Measurements from ENCODE around the gene PCDHA5.
"Not testable (repeated sequence)": the region's sequence is repeated elsewhere in the genome, so short reads cannot be mapped to it uniquely, and the experiment has no call there.

Gene PCDHA5

DNA sequence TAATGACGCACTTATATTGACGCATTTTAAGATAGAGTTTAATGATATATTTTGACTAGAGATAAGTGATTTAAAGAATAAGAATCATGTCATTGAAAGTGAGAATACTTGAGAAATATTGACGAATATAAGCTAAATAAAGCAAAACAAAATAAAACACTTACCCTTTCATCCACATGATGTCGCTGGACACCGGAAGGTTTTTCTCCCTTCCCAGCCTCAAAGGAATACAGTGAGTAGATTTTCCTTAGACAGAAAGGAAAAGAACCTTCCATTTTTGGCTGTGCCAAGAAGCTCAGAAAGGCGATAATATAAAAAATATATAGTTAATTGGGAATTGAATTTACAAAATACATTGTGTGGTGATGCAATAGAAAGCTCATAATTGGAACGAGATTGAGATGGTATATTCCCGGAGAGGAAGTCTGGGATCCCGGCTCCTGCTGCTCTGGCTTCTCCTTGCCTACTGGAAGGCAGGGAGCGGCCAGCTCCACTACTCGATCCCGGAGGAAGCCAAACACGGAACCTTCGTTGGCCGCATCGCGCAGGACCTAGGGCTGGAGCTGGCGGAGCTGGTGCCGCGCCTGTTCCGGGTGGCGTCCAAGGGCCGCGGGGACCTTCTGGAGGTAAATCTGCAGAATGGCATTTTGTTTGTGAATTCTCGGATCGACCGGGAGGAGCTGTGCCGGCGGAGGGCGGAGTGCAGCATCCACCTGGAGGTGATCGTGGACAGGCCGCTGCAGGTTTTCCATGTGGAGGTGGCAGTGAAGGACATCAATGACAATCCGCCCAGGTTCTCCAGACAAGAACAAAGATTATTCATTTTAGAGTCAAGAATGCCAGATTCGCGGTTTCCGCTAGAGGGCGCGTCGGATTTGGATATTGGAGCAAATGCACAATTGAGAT lies at the start of gene PCDHA5:
Gene PCDHA5 (plus strand): TSS at position 239 of the 906 bp plus-strand sequence.
- no peak for DNase-seq

DNA sequence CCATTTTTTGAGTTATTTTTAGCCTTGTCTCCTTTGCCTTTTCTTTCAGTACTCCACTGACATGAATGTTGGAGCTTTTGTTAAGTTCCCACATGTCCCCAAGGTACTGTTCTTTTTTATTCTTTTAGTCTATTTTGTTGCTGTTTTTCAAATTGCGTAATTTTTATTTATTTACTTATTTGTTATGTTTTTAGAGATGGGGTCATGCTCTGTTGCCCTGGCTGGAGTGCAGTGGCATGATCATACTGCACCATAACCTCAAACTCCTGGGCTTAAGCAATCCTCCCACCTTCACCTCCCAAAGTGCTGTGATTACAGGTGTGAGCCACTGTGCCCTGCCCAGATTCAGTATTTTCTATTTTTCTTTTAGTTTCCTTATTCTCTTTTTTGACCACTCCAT lies 40.9 kb upstream of the PCDHA5 start:
- no peak for DNase-seq

DNA sequence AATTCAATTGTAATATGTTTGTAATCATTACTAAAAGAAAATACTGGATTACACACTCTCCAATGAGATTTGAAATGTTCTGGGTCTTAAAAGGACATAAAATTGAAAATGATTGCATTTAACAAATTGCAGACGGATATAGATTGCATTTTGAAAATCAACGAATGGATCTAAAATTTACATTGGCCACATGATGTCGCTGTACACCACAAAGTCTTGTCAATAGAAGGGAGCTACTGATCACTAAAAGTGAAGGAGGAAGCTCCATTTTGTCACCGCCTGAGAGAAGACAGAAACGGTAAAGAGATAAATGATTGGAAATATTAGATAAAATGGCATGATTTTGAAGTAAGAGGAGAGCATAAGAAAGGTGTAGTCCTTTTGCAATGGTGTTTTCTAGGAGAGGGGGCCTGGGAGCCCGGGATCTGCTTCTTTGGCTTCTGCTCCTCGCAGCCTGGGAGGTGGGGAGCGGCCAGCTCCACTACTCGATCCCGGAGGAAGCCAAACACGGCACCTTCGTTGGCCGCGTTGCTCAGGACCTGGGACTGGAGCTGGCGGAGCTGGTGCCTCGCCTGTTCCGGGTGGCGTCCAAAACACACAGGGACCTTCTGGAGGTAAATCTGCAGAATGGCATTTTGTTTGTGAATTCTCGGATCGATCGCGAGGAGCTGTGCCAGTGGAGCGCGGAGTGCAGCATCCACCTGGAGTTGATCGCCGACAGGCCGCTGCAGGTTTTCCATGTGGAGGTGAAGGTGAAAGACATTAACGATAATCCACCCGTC lies 35.3 kb upstream of the PCDHA5 start, which contains the start of gene PCDHA1:
Gene PCDHA1 (plus strand): TSS at position 236 of the 782 bp plus-strand sequence.
- no peak for DNase-seq

DNA sequence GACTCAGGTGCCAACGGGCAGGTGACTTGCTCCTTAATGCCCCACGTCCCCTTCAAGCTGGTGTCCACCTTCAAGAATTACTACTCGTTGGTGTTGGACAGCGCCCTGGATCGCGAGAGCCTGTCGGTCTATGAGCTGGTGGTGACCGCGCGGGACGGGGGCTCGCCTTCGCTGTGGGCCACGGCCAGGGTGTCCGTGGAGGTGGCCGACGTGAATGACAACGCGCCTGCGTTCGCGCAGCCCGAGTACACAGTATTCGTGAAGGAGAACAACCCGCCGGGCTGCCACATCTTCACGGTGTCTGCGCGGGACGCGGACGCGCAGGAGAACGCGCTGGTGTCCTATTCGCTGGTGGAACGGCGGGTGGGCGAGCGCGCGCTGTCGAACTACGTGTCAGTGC lies 34.0 kb upstream of the PCDHA5 start:
- DNase-seq, result not testable (repeated sequence)

- DNase-seq, result not testable (repeated sequence)
Observed at GRCh38 chr5:140787849-140788504, 33.4 kb upstream of the PCDHA5 start.

DNA sequence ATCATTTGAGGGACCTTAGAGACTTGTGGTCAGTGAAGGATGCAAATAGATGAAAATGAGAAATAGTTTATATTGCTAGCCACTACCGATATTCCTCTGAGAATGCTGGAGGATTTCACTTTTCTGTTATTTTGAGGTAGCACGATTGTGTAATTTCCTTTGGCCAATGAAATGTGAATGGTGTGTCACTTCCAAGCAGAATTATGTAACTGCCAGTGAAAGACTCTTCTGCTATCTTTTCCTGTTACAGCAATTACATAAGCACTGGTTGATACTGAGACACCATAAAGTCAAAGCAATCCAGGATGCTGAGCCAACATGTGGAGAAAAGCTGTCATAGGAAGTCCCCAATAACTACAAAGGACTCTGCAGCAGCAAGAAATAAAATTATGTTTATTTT lies 30.3 kb upstream of the PCDHA5 start:
- no peak for DNase-seq

DNA sequence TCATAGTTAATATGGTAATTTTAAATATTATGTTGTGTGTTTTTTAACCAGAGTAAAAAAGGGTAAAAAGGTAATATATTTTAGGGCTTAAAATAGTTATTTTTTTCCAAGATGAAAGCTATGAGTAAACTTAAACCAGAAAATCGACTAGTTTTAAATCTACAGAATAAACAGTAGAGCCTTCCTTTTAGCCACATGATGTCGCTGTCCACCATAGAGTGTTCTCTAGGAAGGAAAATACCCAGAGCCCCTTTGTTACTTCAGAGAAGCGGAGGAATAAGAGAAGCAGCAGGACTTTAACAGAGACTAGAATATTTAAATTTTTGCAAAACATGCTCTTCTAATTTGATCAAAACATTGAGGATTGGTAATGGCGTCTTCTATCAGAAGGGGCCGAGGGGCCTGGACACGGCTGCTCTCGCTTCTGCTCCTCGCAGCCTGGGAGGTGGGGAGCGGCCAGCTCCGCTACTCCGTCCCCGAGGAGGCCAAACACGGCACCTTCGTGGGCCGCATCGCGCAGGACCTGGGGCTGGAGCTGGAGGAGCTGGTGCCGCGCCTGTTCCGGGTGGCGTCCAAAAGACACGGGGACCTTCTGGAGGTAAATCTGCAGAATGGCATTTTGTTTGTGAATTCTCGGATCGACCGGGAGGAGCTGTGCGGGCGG lies 26.7 kb upstream of the PCDHA5 start, which contains the start of gene PCDHA2:
Gene PCDHA2 (plus strand): TSS at position 258 of the 664 bp plus-strand sequence.
- DNase-seq, result no peak

DNA sequence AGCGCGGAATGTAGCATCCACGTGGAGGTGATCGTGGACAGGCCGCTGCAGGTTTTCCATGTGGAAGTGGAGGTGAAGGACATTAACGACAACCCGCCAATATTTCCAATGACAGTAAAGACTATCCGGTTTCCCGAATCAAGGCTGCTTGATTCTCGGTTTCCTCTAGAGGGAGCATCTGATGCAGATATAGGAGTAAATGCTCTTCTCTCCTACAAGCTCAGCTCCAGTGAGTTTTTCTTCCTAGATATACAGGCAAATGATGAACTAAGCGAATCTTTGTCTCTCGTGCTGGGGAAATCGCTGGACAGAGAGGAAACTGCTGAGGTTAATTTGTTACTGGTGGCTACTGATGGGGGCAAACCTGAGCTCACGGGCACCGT lies 26.2 kb upstream of the PCDHA5 start:
- DNase-seq, result no peak

DNA sequence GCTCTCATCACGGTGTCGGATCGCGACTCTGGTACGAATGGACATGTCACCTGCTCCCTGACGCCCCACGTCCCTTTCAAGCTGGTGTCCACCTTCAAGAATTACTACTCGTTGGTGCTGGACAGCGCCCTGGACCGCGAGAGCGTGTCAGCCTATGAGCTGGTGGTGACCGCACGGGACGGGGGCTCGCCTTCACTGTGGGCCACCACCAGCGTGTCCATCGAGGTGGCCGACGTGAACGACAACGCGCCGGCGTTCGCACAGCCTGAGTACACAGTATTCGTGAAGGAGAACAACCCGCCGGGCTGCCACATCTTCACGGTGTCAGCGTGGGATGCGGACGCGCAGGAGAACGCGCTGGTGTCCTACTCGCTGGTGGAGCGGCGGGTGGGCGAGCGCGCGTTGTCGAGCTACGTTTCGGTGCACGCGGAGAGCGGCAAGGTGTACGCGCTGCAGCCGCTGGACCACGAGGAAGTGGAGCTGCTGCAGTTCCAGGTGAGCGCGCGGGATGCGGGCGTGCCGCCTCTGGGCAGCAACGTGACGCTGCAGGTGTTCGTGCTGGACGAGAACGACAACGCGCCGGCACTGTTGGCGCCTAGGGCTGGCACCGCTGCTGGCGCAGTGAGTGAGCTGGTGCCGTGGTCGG lies 25.2 kb upstream of the PCDHA5 start:
- DNase-seq, result not testable (repeated sequence)

- no peak for DNase-seq
Observed at GRCh38 chr5:140796718-140797095, 24.7 kb upstream of the PCDHA5 start.

DNA sequence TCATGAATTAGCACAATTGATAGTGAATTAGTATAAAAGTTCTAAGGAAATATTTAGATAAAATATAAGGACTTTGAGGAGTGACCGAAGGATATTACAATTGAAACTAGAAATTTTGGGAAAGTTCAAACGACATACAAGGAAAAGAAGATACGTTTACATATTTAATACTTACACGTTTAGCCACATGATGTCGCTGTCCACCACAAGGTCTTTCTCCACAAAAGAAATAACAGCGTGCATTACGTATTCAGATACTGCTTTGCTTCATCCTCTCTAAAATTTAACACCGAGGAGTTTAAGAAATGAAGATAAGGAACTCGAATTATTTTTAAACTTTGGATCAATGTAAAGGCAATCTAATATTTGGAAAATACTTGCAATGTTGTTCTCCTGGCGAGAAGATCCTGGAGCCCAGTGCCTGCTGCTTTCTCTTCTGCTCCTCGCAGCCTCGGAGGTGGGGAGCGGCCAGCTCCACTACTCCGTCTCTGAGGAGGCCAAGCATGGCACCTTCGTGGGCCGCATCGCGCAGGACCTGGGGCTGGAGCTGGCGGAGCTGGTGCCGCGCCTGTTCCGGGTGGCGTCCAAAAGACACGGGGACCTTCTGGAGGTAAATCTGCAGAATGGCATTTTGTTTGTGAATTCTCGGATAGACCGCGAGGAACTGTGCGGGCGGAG lies 20.5 kb upstream of the PCDHA5 start, which contains the start of gene PCDHA3:
Gene PCDHA3 (plus strand): TSS at position 242 of the 678 bp plus-strand sequence.
- DNase-seq, result no peak

DNA sequence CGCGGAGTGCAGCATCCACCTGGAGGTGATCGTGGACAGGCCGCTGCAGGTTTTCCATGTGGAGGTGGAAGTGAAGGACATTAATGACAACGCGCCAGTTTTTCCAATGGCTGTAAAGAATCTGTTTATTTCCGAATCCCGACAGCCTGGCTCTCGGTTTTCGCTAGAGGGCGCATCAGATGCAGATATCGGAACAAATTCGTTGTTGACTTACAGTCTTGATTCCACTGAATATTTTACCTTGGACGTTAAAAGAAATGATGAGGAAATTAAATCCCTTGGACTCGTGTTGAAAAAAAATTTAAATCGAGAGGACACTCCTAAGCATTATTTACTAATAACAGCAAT lies 19.9 kb upstream of the PCDHA5 start:
- DNase-seq, result no peak

DNA sequence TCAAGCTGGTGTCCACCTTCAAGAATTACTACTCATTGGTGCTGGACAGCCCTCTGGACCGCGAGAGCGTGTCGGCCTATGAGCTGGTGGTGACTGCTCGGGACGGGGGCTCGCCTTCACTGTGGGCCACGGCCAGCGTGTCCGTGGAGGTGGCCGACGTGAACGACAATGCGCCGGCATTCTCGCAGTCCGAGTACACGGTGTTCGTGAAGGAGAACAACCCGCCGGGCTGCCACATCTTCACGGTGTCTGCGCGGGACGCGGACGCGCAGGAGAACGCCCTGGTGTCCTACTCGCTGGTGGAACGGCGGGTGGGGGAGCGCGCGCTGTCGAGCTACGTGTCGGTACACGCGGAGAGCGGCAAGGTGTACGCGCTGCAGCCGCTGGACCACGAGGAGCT lies 19.0 kb upstream of the PCDHA5 start:
- not testable (repeated sequence) for DNase-seq

- DNase-seq, result no peak
Observed at GRCh38 chr5:140802781-140803271, 18.6 kb upstream of the PCDHA5 start.

- no peak for DNase-seq
Observed at GRCh38 chr5:140806834-140807775, 14.3 kb upstream of the PCDHA5 start, which contains the start of gene PCDHA4. TSS of gene PCDHA4 (plus strand) at chr5:140807068.

DNA sequence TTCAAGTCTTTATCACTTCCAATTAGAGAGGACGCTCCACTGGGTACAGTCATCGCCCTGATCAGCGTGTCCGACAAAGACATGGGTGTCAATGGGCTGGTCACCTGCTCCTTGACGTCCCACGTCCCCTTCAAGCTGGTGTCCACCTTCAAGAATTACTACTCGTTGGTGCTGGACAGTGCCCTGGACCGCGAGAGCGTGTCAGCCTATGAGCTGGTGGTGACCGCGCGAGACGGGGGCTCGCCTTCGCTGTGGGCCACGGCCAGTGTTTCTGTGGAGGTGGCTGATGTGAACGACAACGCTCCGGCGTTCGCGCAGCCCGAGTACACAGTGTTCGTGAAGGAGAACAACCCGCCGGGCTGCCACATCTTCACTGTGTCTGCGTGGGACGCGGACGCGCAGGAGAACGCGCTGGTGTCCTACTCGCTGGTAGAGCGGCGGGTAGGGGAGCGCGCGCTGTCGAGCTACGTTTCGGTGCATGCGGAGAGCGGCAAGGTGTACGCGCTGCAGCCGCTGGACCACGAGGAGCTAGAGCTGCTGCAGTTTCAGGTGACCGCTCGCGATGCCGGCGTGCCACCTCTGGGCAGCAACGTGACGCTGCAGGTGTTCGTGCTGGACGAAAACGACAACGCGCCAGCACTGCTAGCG lies 13.0 kb upstream of the PCDHA5 start:
- not testable (repeated sequence) for DNase-seq

- no peak for DNase-seq
Observed at GRCh38 chr5:140808889-140809291, 12.5 kb upstream of the PCDHA5 start.

DNA sequence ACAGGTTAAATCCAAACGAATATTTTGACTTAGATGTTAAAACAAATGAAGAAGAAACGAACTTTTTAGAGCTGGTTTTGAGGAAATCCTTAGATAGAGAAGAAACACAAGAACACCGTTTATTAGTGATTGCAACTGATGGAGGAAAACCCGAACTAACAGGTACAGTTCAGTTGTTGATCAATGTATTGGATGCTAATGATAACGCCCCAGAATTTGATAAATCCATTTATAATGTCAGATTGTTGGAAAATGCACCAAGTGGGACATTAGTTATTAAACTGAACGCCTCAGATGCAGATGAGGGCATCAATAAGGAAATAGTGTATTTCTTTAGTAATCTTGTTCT lies 842 bp downstream of the PCDHA5 start:
- DNase-seq, result no peak

GRCh38 chr5:140822969-140823368 lies 1.6 kb downstream of the PCDHA5 start:
- DNase-seq, result not testable (repeated sequence)

- no peak for DNase-seq
Observed at GRCh38 chr5:140823475-140823874, 2.1 kb downstream of the PCDHA5 start.

All from stimulated activated CD4-positive, alpha-beta T cell treated with anti-CD3 and anti-CD28 coated beads, Interleukin-1b, Interleukin-23, amount 100 ng/mL, for 48 hours (primary cell).